HL-60 (cell line): Measurements from ENCODE around the gene MEX3B.
A peak's percentile ranks its signal among the peaks of the same experiment; 100 is the strongest.
"Not testable (repeated sequence)": the region's sequence is repeated elsewhere in the genome, so short reads cannot be mapped to it uniquely, and the experiment has no call there.

Experiments used
- DNase-seq, 2 experiments: peaks; one replicate each; pipeline ENCODE4 v3.0.0-alpha.2; 2010 to 2020; ENCODE audit warnings: low read depth in 1 of 2, low spot score in 1 of 2
- H3K27ac ChIP-seq: fragments of 250-450 bp; sonication (Bioruptor Pico); replicated peaks from 2 replicates; pipeline ENCODE4 v1.5.1; 2020; ENCODE audit warnings: mild to moderate bottlenecking, moderate library complexity
- H3K27me3 ChIP-seq: fragments of 250-450 bp; sonication (Bioruptor Pico); 2 replicates; pipeline ENCODE4 v1.5.1; 2021; ENCODE audit warnings: mild to moderate bottlenecking, moderate library complexity; ENCODE audit not compliant: insufficient read depth, poor library complexity, severe bottlenecking
- H3K4me3 ChIP-seq: replicated peaks from 2 replicates; pipeline ENCODE4 v1.5.1; 2011; ENCODE audit warnings: mild to moderate bottlenecking, control low read depth, low read length; ENCODE audit not compliant: insufficient read depth
- GABPA ChIP-seq: IDR thresholded peaks from 2 replicates; pipeline ENCODE4 v1.6.1; 2012; ENCODE audit warnings: low read depth
- POLR2AphosphoS5 ChIP-seq: IDR thresholded peaks from 2 replicates; pipeline ENCODE4 v1.6.1; 2012; ENCODE audit warnings: low read depth
- SPI1 ChIP-seq: IDR thresholded peaks from 2 replicates; pipeline ENCODE4 v1.6.1; 2012; ENCODE audit warnings: low read depth, mild to moderate bottlenecking, borderline replicate concordance
- TF ChIP-seq, protein P1 (sequence below): IDR thresholded peaks from 2 replicates; pipeline ENCODE4 v1.6.1; 2012; ENCODE audit warnings: low read depth; ENCODE audit not compliant: insufficient replicate concordance
- TF ChIP-seq, protein P2 (sequence below): IDR thresholded peaks from one replicate; pipeline ENCODE4 v1.5.1; 2011; ENCODE audit warnings: low read length, control low read depth, inconsistent platforms; ENCODE audit not compliant: insufficient read depth

The MEX3B gene

DNA sequence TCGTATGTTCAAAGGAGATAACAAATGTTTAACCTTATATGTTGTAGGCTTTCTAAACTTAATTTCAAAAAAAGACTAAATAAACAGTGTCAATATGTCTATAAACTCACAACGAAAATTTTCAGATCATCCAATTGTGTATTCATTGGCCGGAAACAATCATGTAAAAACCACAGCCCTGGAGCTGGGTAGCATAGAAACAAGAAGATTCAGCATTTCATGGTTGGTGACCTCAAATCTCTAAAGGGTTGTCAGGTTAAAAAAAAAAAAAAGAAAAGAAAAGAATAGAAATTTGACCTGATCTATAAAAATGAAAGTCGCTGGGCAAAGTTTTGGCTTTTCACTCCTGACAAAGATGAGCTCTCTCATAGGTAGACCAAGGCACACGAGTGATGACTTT lies 13.9 kb downstream of the MEX3B start:
- no peak overlapping the region for H3K27ac ChIP-seq
- no peak overlapping the region for H3K4me3 ChIP-seq
- TF ChIP-seq GABPA (no peak), POLR2AphosphoS5 (no peak), SPI1 (no peak)
- TF ChIP-seq, protein P1, sequence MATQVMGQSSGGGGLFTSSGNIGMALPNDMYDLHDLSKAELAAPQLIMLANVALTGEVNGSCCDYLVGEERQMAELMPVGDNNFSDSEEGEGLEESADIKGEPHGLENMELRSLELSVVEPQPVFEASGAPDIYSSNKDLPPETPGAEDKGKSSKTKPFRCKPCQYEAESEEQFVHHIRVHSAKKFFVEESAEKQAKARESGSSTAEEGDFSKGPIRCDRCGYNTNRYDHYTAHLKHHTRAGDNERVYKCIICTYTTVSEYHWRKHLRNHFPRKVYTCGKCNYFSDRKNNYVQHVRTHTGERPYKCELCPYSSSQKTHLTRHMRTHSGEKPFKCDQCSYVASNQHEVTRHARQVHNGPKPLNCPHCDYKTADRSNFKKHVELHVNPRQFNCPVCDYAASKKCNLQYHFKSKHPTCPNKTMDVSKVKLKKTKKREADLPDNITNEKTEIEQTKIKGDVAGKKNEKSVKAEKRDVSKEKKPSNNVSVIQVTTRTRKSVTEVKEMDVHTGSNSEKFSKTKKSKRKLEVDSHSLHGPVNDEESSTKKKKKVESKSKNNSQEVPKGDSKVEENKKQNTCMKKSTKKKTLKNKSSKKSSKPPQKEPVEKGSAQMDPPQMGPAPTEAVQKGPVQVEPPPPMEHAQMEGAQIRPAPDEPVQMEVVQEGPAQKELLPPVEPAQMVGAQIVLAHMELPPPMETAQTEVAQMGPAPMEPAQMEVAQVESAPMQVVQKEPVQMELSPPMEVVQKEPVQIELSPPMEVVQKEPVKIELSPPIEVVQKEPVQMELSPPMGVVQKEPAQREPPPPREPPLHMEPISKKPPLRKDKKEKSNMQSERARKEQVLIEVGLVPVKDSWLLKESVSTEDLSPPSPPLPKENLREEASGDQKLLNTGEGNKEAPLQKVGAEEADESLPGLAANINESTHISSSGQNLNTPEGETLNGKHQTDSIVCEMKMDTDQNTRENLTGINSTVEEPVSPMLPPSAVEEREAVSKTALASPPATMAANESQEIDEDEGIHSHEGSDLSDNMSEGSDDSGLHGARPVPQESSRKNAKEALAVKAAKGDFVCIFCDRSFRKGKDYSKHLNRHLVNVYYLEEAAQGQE: no peak
- TF ChIP-seq, protein P2, sequence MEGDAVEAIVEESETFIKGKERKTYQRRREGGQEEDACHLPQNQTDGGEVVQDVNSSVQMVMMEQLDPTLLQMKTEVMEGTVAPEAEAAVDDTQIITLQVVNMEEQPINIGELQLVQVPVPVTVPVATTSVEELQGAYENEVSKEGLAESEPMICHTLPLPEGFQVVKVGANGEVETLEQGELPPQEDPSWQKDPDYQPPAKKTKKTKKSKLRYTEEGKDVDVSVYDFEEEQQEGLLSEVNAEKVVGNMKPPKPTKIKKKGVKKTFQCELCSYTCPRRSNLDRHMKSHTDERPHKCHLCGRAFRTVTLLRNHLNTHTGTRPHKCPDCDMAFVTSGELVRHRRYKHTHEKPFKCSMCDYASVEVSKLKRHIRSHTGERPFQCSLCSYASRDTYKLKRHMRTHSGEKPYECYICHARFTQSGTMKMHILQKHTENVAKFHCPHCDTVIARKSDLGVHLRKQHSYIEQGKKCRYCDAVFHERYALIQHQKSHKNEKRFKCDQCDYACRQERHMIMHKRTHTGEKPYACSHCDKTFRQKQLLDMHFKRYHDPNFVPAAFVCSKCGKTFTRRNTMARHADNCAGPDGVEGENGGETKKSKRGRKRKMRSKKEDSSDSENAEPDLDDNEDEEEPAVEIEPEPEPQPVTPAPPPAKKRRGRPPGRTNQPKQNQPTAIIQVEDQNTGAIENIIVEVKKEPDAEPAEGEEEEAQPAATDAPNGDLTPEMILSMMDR: no peak
- DNase-seq: no peak
- H3K27me3 ChIP-seq: no peaks in the 10 kb centered on the region

DNA sequence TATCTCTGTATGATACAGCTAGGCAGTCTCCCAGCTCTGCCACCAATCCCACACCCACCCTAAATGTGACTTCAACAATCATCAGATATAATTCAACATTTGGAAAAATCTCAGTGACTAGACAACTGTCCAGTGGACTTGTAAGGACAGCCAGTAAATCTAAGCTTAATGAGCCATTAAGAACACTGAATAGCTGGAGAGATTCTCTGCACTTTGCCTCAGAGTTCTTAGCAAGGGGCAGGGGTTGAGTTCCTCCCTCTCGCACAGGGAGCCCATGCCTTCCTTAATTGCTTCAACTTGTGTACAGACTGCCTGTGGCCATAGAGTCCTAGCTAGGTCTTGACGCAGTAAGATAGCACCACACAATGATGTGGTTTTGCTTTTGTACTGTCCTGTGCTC lies 15.6 kb downstream of the MEX3B start:
- no peak overlapping the region for H3K4me3 ChIP-seq
- no peaks in the 10 kb centered on the region for H3K27me3 ChIP-seq
- TF ChIP-seq, protein P1: no peak
- no peak for TF ChIP-seq GABPA
- TF ChIP-seq, protein P2: no peak
- no peak for TF ChIP-seq POLR2AphosphoS5
- TF ChIP-seq SPI1: no peak
- no peak overlapping the region for H3K27ac ChIP-seq
- no peak for DNase-seq

DNA sequence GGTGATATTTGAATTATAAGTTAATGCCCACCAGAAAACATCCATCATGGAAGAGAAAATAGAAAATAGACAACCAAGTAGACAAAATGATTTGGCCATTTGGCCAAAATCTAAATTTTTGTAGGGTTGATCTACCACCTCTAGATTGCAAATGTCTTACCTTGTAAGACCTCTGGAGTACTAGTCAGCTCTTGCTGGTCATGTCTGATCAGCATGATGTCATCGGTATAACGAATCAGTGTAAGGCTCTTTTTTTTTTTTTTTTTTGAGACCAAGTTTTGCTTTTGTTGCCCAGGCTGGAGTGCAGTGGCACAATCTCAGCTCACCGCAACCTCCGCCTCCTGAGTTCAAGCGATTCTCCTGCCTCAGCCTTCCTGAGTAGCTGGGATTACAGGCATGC lies 17.7 kb downstream of the MEX3B start:
- H3K27me3 ChIP-seq, H3K27ac ChIP-seq, H3K4me3 ChIP-seq, DNase-seq: not testable (repeated sequence)

DNA sequence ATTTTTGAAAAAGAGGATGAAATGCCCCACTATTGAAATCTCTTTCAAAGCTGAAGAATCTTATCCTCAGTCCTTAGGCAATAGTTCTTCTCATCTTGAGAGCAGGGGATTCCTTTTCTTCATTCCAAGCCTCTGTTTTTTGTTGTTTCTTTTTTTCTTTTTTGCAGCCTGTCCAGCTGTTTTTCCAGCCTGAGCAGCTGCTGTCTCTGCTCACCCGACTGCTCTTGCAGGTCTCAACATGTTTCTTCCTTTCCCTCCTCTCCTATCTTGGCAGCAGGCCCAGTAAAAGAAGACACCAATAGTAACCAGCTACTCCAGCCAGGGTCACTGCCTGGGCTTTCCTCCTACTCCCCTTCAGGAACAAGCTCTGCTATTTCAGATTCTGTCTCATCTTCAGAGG lies 23.8 kb downstream of the MEX3B start:
- no peak overlapping the region for H3K27ac ChIP-seq
- H3K27me3 ChIP-seq: no peaks in the 10 kb centered on the region
- TF ChIP-seq GABPA (no peak), POLR2AphosphoS5 (no peak), SPI1 (no peak)
- TF ChIP-seq, protein P2: no peak
- TF ChIP-seq, protein P1: no peak
- peak in 1 of 2 experiments; percentile 36 for DNase-seq
- H3K4me3 ChIP-seq: no peak overlapping the region
